K562 (cell line): ENCODE data around the gene ERI2. TPM values are rescaled to one million over a fixed set of nuclear protein-coding genes. Genes with fewer than 3 reads are reported as not detected.

Experiments used
- ATAC-seq: fragments of 200-7000 bp; cut with Tn5 transposase; 3 replicates; pipeline ENCODE4 v1.9.1; 2020; ENCODE audit warnings: moderate library complexity
- BruUV-seq: library from RNA; stranded (reverse); fragments of 400-500 nt; replicated peaks from 2 replicates; lab custom pipeline; 2021; lab: Mats Ljungman, UMichigan
- CTCF ChIA-PET: fragments of 300-600 bp; formaldehyde crosslinking; extraction: SDS; loops from one replicate; lab custom pipeline; 2021; ENCODE audit warnings: low intra/inter-chr PET ratio; lab: Yijun Ruan, JAX
- POLR2A ChIA-PET: fragments of 300-600, 350-650 bp; sonication (Branson Sonifier 250); formaldehyde crosslinking; extraction: SDS; loops from one replicate; lab custom pipeline; 2021; ENCODE audit warnings: antibody characterized with exemption, inconsistent platforms; lab: Yijun Ruan, JAX
- DNase-seq, 4 experiments: peaks; one replicate each; pipeline versions ENCODE4 v3.0.0 to v3.0.0-alpha.2; 2011 to 2018; ENCODE audit warnings: low spot score in 3 of 4, mixed read lengths in 3 of 4; ENCODE audit errors: extremely low read depth in 1 of 4
- FAIRE-seq: peaks from 2 replicates; lab custom pipeline; 2011; peaks lifted over from hg19 to GRCh38; lab: Jason Lieb, UNC
- H2AFZ ChIP-seq: 2 replicates; pipeline ENCODE4 v1.6.0; 2011; ENCODE audit warnings: low read depth, low read length, control low read depth, inconsistent platforms
- H3K27ac ChIP-seq: fragments of 200-600 bp; 3 replicates; pipeline ENCODE4 v1.8.0; 2011; ENCODE audit warnings: low read depth, mild to moderate bottlenecking, control low read depth, inconsistent platforms, low read length, moderate library complexity, mixed read lengths; ENCODE audit errors: extremely low read depth
- H3K27me3 ChIP-seq, 2 experiments: fragments of 300-600 bp in 1 of 2; 2 replicates in 1 of 2; 3 replicates in 1 of 2; pipeline versions ENCODE4 v1.6.0 to v1.8.0; 2011; ENCODE audit warnings: inconsistent platforms in 2 of 2, low read length in 2 of 2, mild to moderate bottlenecking in 1 of 2, mixed read lengths in 1 of 2, moderate library complexity in 1 of 2; ENCODE audit not compliant: control insufficient read depth in 2 of 2, insufficient read depth in 2 of 2
- H3K36me3 ChIP-seq: fragments of 300-600 bp; 3 replicates; pipeline ENCODE4 v1.8.0; 2011; ENCODE audit warnings: mild to moderate bottlenecking, low read length, inconsistent platforms; ENCODE audit not compliant: control insufficient read depth, insufficient read depth
- H3K4me1 ChIP-seq, 2 experiments: fragments of 200-600 bp in 1 of 2; replicated peaks in 1 of 2; 2 replicates in 1 of 2; 3 replicates in 1 of 2; pipeline versions ENCODE4 v1.5.1 to v1.8.0; 2011; ENCODE audit warnings: inconsistent platforms in 2 of 2, low read length in 2 of 2, mild to moderate bottlenecking in 1 of 2, mixed read lengths in 1 of 2, moderate library complexity in 1 of 2; ENCODE audit not compliant: control insufficient read depth in 2 of 2, insufficient read depth in 2 of 2
- H3K4me2 ChIP-seq: 2 replicates; pipeline ENCODE4 v1.6.1; 2011; ENCODE audit warnings: low read length, control low read depth, inconsistent platforms, mixed read lengths; ENCODE audit not compliant: insufficient read depth
- H3K4me3 ChIP-seq: fragments of 200-600 bp; sonication (generic), shearing (Covaris generic); 2 replicates; pipeline ENCODE4 v1.5.1; 2016; ENCODE audit warnings: control low read depth, inconsistent platforms
- H3K79me2 ChIP-seq: fragments of 200-600 bp; 3 replicates; pipeline ENCODE4 v1.8.0; 2011; ENCODE audit warnings: low read length, inconsistent platforms; ENCODE audit not compliant: control insufficient read depth, insufficient read depth
- H3K9ac ChIP-seq, 2 experiments: 2 replicates each; pipeline versions ENCODE4 v1.6.0 to v1.6.1; 2011; ENCODE audit warnings: low read depth in 2 of 2, low read length in 2 of 2, control low read depth in 1 of 2, inconsistent platforms in 1 of 2, mild to moderate bottlenecking in 1 of 2, mixed read lengths in 1 of 2; ENCODE audit not compliant: insufficient read depth in 1 of 2
- H3K9me1 ChIP-seq: one replicate; pipeline ENCODE4 v1.6.0; 2011; ENCODE audit warnings: inconsistent platforms, mild to moderate bottlenecking, low read length, moderate library complexity; ENCODE audit not compliant: control insufficient read depth, insufficient read depth
- H3K9me3 ChIP-seq: replicated peaks from 2 replicates; pipeline ENCODE4 v1.5.1; 2011; ENCODE audit warnings: low read depth, low read length, inconsistent platforms; ENCODE audit not compliant: control insufficient read depth, insufficient read depth
- H4K20me1 ChIP-seq: replicated peaks from 2 replicates; pipeline ENCODE4 v1.6.1; 2011; ENCODE audit warnings: low read length, inconsistent platforms, mixed read lengths; ENCODE audit not compliant: control insufficient read depth, insufficient read depth
- ARHGAP35 ChIP-seq: fragments of 450-650 bp; IDR thresholded peaks from 2 replicates; pipeline ENCODE4 v1.6.1; 2018; ENCODE audit not compliant: partially characterized antibody
- CCNT2 ChIP-seq: IDR thresholded peaks from 2 replicates; pipeline ENCODE4 v1.6.1; 2011; ENCODE audit warnings: borderline replicate concordance, low read depth, mild to moderate bottlenecking, moderate library complexity, mixed read lengths, low read length; ENCODE audit not compliant: insufficient read length; ENCODE audit errors: extremely low read depth
- LEF1 ChIP-seq: fragments of 450-650 bp; IDR thresholded peaks from 2 replicates; pipeline ENCODE4 v1.6.1; 2016; ENCODE audit warnings: mild to moderate bottlenecking
- NUFIP1 ChIP-seq: fragments of 450-650 bp; IDR thresholded peaks from 2 replicates; pipeline ENCODE4 v1.6.1; 2018; ENCODE audit not compliant: partially characterized antibody
- ZC3H11A ChIP-seq: IDR thresholded peaks from 2 replicates; pipeline ENCODE4 v1.6.1; 2012; ENCODE audit warnings: low read depth, low read length, improper control_type of control experiment
- ZNF124 ChIP-seq: sonication (generic); formaldehyde crosslinking; IDR thresholded peaks from 2 replicates; pipeline ENCODE4 v1.8.1; 2022; ENCODE audit warnings: missing genetic modification reagents
- ZNF436 ChIP-seq: fragments of 250-450, 450-650 bp; sonication (Bioruptor Pico); formaldehyde crosslinking; IDR thresholded peaks from 2 replicates; pipeline ENCODE4 v1.7.0; 2020; ENCODE audit warnings: mild to moderate bottlenecking
- WGBS: fragments of 100-300 bp; shearing (Covaris generic); methylation state at CpG from one replicate; pipeline ENCODE4 v1.1.6; 2016; ENCODE audit warnings: low coverage, mixed read lengths; ENCODE audit not compliant: insufficient coverage; ENCODE audit errors: missing lambda C conversion rate; 5-methylcytosine and 5-hydroxymethylcytosine counted together
- in situ Hi-C: fragments of 300-500 bp; cut with MboI; formaldehyde crosslinking; loops from 4 replicates; pipeline ENCODE4 v1.15.0; 2018; ENCODE audit warnings: inconsistent platforms, mixed read lengths
- intact Hi-C: fragments of 100-400 bp; cut with micrococcal nuclease; formaldehyde crosslinking; loops from 2 replicates; pipeline ENCODE4 v1.14.2; 2022
- polyA plus RNA-seq, 8 experiments: library from polyadenylated mRNA; depleted of rRNA in 4 of 8; stranded (reverse) in 5 of 8; unstranded in 3 of 8; fragments of >200 nt; fragmentation: Nextera tagmentation in 2 of 8; fragmentation: Illumina TruSeq in 1 of 8; extraction: Ambion mirVana in 2 of 8; extraction: Trizol in 1 of 8; gene quantifications; 2 replicates each; pipeline versions ENCODE4 v1.2.1 to v1.2.3, GENCODE V29; 2011 to 2014; ENCODE audit warnings: inconsistent platforms in 1 of 8, missing spikeins in 1 of 8
- total RNA-seq, 7 experiments: library from RNA; depleted of rRNA in 6 of 7; stranded (reverse); fragments of >200 nt in 6 of 7; fragmentation: Illumina TruSeq in 2 of 7; extraction: Trizol in 2 of 7; gene quantifications; 2 replicates each; pipeline versions ENCODE4 v1.2.1 to v1.2.3, GENCODE V29; 2011 to 2021; ENCODE audit warnings: low replicate concordance in 1 of 7
- TF ChIP-seq, protein P1 (sequence below): fragments of 450-650 bp; formaldehyde crosslinking; IDR thresholded peaks from 2 replicates; pipeline ENCODE4 v1.4.0; 2020; ENCODE audit warnings: mild to moderate bottlenecking, mixed read lengths

Gene ERI2
- total and polyA plus RNA-seq, 9 of the 15 experiments (the other 6 are each of a cell fraction or from before 2014, with no cell fraction given) = 23.3 to 57.0 (median 48.1) TPM

GRCh38 chr16:20844588-20844987 is 38.3 kb upstream of the ERI2 start (continued):
- TF ChIP-seq, protein P1, sequence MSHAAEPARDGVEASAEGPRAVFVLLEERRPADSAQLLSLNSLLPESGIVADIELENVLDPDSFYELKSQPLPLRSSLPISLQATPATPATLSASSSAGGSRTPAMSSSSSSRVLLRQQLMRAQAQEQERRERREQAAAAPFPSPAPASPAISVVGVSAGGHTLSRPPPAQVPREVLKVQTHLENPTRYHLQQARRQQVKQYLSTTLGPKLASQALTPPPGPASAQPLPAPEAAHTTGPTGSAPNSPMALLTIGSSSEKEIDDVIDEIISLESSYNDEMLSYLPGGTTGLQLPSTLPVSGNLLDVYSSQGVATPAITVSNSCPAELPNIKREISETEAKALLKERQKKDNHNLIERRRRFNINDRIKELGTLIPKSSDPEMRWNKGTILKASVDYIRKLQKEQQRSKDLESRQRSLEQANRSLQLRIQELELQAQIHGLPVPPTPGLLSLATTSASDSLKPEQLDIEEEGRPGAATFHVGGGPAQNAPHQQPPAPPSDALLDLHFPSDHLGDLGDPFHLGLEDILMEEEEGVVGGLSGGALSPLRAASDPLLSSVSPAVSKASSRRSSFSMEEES (CRISPR knock-in tag) = no peak
- TF ChIP-seq ZNF124 (CRISPR knock-in tag) = no peak
- no peak for TF ChIP-seq NUFIP1
- no peak for TF ChIP-seq ZC3H11A

- Histone ChIP-seq H3K4me3 (no peak overlapping the region), H3K4me1 (no peaks in the 10 kb centered on the region), H3K79me2 (no peaks in the 10 kb centered on the region), H4K20me1 (no peaks in the 10 kb centered on the region), H3K36me3 (peaks cover 73% of the 10 kb centered on the region), H2AFZ (no peak overlapping the region), H3K9me1 (no peaks in the 10 kb centered on the region), H3K27me3 (no peaks in the 10 kb centered on the region), H3K9me3 (no peaks in the 10 kb centered on the region), H3K4me2 (no peak overlapping the region), H3K9ac (no peak overlapping the region), H3K27ac (no peak overlapping the region)
- BruUV-seq = no TSS peak
- in situ Hi-C loops (no loop called here), intact Hi-C loops (no loop called here)
- ChIA-PET CTCF (no interaction called here), POLR2A (interaction anchor here (0.5 to 1.0 kb wide), 3 partner anchors 13 to 63 kb away, joined by 3 read pairs; no protein-coding TSS in a partner anchor)
- WGBS = 82% methylated on average over 2 of the region's 2 CpGs
- no peak for TF ChIP-seq LEF1
- TF ChIP-seq CCNT2 = no peak
- TF ChIP-seq ARHGAP35 = no peak
- no peak for TF ChIP-seq ZNF436 (CRISPR knock-in tag)
- FAIRE-seq (no peak), ATAC-seq (no peak), DNase-seq (no peak)
These were observed 37.8 kb upstream of the ERI2 start for GRCh38 chr16:20844054-20844453.
